Ishikawa (cell line): ENCODE measurements around the gene BABAM2.

ENCODE experiments used
- CEBPB ChIP-seq: IDR thresholded peaks from 2 replicates; pipeline ENCODE4 v1.6.1; 2012
- CREB1 ChIP-seq: IDR thresholded peaks from 2 replicates; pipeline ENCODE4 v1.6.1; 2012; ENCODE audit warnings: low read depth
- EGR1 ChIP-seq: IDR thresholded peaks from 2 replicates; pipeline ENCODE4 v1.6.1; 2012
- EP300 ChIP-seq: IDR thresholded peaks from 2 replicates; pipeline ENCODE4 v1.6.1; 2012; ENCODE audit warnings: borderline replicate concordance
- FOXM1 ChIP-seq: IDR thresholded peaks from 2 replicates; pipeline ENCODE4 v1.6.1; 2012; ENCODE audit warnings: low read depth, borderline replicate concordance
- MAX ChIP-seq: IDR thresholded peaks from 2 replicates; pipeline ENCODE4 v1.6.1; 2012
- NFIC ChIP-seq: IDR thresholded peaks from 2 replicates; pipeline ENCODE4 v1.6.1; 2012
- RAD21 ChIP-seq: IDR thresholded peaks from 2 replicates; pipeline ENCODE4 v1.6.1; 2012; ENCODE audit warnings: low read depth
- REST ChIP-seq: IDR thresholded peaks from 2 replicates; pipeline ENCODE4 v1.6.1; 2012; ENCODE audit warnings: low read depth, mild to moderate bottlenecking
- TAF1 ChIP-seq: IDR thresholded peaks from 2 replicates; pipeline ENCODE4 v1.6.1; 2012; ENCODE audit warnings: low read depth, mild to moderate bottlenecking
- TCF12 ChIP-seq: IDR thresholded peaks from 2 replicates; pipeline ENCODE4 v1.6.1; 2012; ENCODE audit warnings: low read depth
- TEAD4 ChIP-seq: IDR thresholded peaks from 2 replicates; pipeline ENCODE4 v1.6.1; 2012
- USF1 ChIP-seq: IDR thresholded peaks from 2 replicates; pipeline ENCODE4 v1.6.1; 2012
- YY1 ChIP-seq: IDR thresholded peaks from 2 replicates; pipeline ENCODE4 v1.6.1; 2012; ENCODE audit warnings: low read depth
- ZBTB7A ChIP-seq: IDR thresholded peaks from 2 replicates; pipeline ENCODE4 v1.6.1; 2012; ENCODE audit warnings: low read depth

BABAM2 gene

GRCh38 chr2:28119631-28120030 is 229.1 kb downstream of the BABAM2 start:
- TF ChIP-seq CREB1 (no peak), CEBPB (no peak), REST (no peak), ZBTB7A (no peak), FOXM1 (no peak), USF1 (no peak), EP300 (no peak), TCF12 (no peak), EGR1 (no peak), TAF1 (no peak), YY1 (no peak), RAD21 (no peak), TEAD4 (no peak), NFIC (no peak)

GRCh38 chr2:28128281-28128950 is 237.9 kb downstream of the BABAM2 start:
- TF ChIP-seq MAX: no peak
- TF ChIP-seq NFIC: no peak
- no peak for TF ChIP-seq USF1
- no peak for TF ChIP-seq ZBTB7A
- TF ChIP-seq CEBPB: no peak
- no peak for TF ChIP-seq TAF1
- TF ChIP-seq RAD21: no peak
- no peak for TF ChIP-seq TCF12
- TF ChIP-seq EGR1: no peak
- TF ChIP-seq FOXM1: no peak

GRCh38 chr2:28129955-28130695 is 239.6 kb downstream of the BABAM2 start:
- TF ChIP-seq CEBPB: no peak
- no peak for TF ChIP-seq YY1
- no peak for TF ChIP-seq ZBTB7A
- TF ChIP-seq TEAD4: no peak
- TF ChIP-seq EP300: no peak
- TF ChIP-seq USF1: no peak
- no peak for TF ChIP-seq REST
- no peak for TF ChIP-seq RAD21
- no peak for TF ChIP-seq NFIC
- TF ChIP-seq MAX: no peak
- no peak for TF ChIP-seq CREB1

GRCh38 chr2:28133778-28134177 is 243.2 kb downstream of the BABAM2 start:
- no peak for TF ChIP-seq EGR1
- no peak for TF ChIP-seq REST
- TF ChIP-seq NFIC: no peak
- TF ChIP-seq FOXM1: no peak
- TF ChIP-seq TCF12: no peak
- TF ChIP-seq ZBTB7A: no peak
- no peak for TF ChIP-seq USF1
- no peak for TF ChIP-seq CEBPB
- TF ChIP-seq TEAD4: no peak
- no peak for TF ChIP-seq YY1
- no peak for TF ChIP-seq TAF1
- TF ChIP-seq EP300: no peak
- TF ChIP-seq MAX: no peak
- TF ChIP-seq RAD21: no peak
- no peak for TF ChIP-seq CREB1
